GM18507 (cell line): ENCODE measurements around the gene BEND5.

Experiments
- DNase-seq: peaks from one replicate; pipeline ENCODE4 v3.0.0; 2011; ENCODE audit warnings: low read depth; ENCODE audit not compliant: insufficient read length; ENCODE audit errors: extremely low spot score
- FAIRE-seq: peaks from 2 replicates; lab custom pipeline; 2011; peaks lifted over from hg19 to GRCh38; lab: Jason Lieb, UNC

The BEND5 gene

DNA sequence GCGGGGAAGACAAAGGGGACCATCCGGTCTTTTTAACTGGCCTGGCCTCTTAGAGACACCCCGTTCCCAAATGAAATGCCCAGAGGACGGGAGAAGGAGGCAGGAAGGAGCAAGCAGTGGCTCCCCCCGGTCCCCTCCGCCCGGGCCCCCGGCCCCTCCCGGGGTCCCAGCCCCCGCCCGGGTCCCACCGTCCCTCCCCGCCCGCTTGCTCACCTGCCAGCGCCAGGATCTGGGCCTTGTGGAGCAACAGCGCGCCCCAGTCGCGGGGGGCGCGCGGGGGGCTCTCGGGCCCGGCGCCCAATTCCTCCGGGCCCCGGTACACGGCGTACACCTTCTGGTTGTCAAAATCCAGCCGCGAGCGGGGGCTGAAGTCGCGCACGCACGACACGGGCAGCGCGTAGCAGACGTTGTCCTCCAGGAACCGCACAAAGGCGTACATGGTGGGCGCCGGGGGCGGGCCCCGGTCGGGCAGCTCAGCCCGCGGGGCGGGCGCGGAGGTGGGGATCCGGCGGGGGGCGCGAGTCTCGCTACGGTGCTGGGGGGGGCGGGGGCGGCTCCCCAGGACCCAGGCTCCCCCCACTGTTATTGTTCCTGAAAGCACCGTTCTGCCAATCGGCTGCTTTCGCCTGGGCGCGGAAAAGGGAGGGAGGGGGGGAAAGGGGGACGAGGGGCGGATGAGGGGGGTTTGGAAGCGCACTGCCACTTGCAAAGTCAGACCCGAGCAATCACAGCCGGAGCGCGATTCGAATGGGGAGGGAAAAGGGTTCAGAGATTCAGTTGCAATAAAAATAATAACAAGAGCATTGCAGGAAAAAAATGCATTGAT lies at the start of gene BEND5:
Gene BEND5 (minus strand): TSS at position 499 of the 826 bp plus-strand sequence. CDS start 60 bp downstream, at position 439.
- no peak for DNase-seq
- FAIRE-seq, result no peak

GRCh38 chr1:48823168-48823567 lies 46.5 kb upstream of the BEND5 start:
- FAIRE-seq (no peak), DNase-seq (no peak)

DNA sequence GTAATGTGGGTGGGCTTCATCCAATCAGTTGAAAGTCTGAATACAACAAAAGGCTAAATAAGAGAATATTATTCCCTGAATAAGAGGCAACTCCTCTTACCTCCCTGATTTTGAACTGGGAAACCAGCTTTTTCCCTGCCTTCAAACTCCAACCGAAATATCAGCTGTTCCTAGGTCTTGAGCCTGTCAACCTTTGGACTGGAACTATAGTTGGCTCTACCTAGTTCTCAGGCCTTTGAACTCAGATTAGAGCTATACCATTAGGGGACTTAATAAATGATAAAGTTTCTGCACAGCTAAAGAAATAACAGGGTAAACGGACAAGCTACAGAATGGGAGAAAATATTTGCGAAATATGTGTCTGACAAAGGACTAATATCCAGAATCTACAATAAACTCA lies 43.8 kb upstream of the BEND5 start:
- no peak for DNase-seq
- FAIRE-seq, result no peak

- FAIRE-seq, result peak; percentile 84
- DNase-seq, result peak; percentile 15
These were observed 40.9 kb upstream of the BEND5 start for GRCh38 chr1:48817505-48818114.

- no peak for FAIRE-seq
- DNase-seq, result no peak
These were observed 34.0 kb upstream of the BEND5 start for GRCh38 chr1:48810740-48811139.

GRCh38 chr1:48808496-48808895 lies 31.8 kb upstream of the BEND5 start:
- no peak for DNase-seq
- FAIRE-seq, result no peak

DNA sequence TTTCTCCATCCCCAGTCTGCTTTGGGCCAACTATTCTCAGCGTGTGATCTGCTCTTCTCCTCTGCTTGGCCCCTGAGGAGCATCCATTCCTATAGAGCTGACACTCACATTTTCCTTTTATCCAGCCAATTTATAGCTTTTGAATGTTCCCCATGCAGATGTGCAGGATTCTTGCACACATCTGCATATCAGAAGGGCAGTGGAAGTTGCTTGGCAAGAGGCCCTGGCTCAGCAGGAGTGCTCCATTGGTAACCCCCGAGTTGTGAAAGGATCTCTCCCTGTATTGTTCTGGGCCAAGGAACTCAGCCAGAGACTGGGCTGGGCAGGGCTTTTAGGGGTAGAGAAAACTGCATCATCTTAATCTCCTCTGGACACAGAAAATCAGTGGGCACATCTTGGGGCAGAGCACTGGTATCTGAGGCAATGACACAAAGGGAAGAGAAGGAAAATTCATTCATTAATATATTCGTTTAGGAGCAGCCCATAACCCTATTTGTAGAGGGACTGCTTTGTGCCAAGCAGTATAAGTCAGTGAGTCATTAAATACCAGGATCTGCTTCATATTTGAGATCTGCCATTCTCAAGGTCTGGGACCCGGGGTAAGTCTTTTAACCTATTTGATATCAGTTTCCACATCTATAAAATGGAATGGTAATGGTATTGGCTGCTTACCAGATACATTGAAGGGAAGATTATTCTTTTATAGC lies 31.0 kb upstream of the BEND5 start:
- FAIRE-seq, result no peak

DNA sequence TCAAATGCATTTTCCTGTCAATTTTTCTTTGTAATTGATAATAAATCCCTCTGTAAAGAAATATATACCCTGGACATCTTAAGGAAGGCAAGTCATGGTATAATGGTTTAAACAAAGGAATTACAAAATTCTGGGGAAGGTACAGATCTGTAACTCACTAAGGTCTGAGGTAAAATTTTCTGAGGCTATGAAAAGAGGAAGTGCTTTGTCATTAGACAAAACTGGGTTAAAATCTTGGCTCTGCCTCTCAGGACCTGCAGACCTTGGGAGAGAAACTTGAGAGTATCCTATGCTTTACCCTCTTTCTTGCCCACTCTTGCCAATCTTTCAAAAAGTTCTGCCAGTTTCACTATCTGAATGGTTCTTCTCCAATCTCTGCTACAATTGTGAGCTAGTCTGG lies 26.8 kb upstream of the BEND5 start:
- FAIRE-seq, result no peak
- no peak for DNase-seq

More for the DNA sequence above, 31.0 kb upstream of the BEND5 start:
- no peak for DNase-seq

- no peak for DNase-seq
- peak; percentile 56 for FAIRE-seq
These were observed 18.1 kb upstream of the BEND5 start for GRCh38 chr1:48794816-48795215.

DNA sequence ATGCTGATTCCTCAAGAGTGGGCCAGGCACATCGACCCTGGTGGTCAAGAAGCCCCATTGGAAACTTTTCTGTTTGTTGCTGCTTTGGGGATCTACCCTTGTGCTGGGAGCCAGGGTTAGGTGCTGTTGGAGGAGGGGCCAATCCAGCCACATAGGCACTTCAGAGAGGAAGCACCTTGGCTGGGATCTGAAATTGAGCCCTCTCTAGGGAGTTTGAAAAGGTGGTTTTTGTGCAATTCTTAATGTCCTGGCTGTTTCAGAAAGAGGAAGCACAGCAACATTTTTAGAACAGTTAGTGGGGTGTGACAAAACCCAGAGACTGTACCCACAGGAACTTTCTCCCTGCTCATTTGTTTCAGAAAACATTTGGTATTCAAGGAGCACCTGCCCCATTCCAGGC lies 17.2 kb upstream of the BEND5 start:
- DNase-seq, result peak; percentile 30

DNA sequence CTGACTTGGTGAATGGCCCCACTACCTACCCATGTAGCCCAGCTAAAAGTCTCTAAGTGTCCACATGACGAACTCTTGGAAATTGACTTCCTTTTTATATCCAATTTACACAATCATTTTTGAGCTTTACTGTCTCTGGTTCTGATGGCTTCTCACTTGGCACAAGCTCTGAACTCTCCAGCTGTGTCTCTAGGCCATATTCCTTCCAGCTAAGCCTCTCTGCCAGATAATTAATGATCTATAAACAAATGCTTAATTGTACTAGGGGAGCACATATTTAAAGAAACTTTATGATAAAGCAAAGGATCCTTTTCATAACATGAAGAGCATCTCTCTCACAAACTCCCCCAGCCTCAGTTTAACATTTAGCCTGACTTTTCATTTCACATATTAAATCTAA lies 16.3 kb upstream of the BEND5 start:
- DNase-seq (no peak), FAIRE-seq (no peak)

More for the DNA sequence above, 17.2 kb upstream of the BEND5 start:
- FAIRE-seq, result peak; percentile 98

GRCh38 chr1:48790397-48790796 lies 13.7 kb upstream of the BEND5 start:
- FAIRE-seq, result peak; percentile 77
- DNase-seq, result no peak

DNA sequence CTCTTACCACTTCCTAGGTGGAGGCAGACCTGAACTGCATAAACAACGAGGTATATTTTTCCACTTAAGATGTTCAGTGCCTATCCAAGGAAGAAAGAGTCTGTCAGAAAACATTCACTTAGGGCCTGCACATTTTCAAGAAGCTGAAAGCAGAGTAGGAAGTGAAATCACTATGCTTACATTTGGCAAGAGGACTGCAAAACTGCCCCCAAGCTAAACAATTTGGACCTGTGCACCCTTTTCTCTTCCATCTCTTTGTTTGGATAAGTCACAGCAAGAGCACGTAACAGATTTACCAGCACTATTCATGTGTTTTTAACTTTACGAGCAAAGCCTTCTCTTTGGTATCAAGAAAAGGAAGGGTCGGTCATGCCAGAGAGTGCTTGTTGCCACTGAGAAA lies 13.2 kb upstream of the BEND5 start:
- DNase-seq (no peak), FAIRE-seq (peak; percentile 38)

DNA sequence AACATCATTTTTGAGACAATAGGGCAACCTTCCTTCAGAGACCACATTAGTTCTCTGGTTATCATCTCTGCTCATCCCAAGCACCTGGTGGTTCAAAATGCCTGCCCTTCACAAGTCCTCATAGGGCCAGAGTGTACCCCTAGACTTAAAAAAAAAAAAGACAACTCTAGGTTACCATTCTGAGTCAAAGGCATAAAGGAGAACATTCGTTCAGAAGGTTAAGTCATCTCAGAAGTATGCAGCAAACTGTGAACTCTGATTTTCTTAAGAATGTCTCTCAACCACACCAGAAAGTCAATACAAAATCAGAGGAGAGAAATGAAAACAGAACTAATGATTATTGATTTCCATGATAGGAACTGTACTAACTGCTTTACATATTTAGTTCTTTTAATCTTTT lies 9.2 kb upstream of the BEND5 start:
- FAIRE-seq (peak; percentile 63), DNase-seq (no peak)

DNA sequence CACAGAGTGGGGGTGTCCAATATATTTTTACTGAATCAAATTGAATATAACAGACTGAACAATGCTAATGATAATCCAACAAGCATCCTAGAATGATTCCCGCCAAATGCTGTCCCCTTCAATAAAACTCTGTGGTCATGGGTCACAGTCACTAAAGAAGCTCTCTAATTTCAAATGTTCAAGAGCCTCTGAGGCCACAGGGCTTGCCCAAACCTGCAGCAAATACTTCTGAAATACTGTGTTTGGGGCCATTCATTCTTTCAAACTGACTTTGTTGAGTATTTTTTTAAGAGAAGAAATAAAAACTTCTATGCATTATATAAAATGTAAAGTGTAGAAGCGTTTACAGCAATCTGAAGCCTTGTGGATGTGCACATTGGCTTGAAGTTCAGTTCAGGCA lies 7.6 kb upstream of the BEND5 start:
- no peak for FAIRE-seq

GRCh38 chr1:48777219-48777895 lies 666 bp upstream of the BEND5 start:
- DNase-seq (no peak), FAIRE-seq (no peak)

More for the DNA sequence above, 7.6 kb upstream of the BEND5 start:
- DNase-seq, result no peak

GRCh38 chr1:48775831-48776392 lies 779 bp downstream of the BEND5 start:
- DNase-seq (no peak), FAIRE-seq (no peak)

DNA sequence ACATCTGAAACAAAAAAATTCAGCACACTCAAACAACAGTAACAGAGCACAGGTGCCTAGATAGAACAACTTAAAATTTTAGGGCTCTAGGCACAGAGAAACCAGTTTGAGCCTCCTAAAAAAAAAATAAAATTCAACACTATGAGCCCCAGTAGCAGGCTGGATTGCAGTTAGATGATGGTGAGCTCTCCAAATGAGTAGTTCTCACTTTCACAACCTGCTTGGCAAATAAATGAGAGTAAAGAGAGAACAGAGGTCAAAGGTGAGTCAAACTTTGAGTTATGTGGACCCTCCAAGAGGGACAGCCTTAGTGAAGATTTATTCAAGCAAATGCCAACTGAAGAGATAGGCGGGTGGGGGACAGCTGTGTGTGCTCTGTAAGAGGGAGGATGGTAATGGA lies 3.6 kb downstream of the BEND5 start:
- no peak for DNase-seq

GRCh38 chr1:48772211-48772610 lies 4.5 kb downstream of the BEND5 start:
- FAIRE-seq, result no peak
- DNase-seq, result no peak

More for the DNA sequence above, 3.6 kb downstream of the BEND5 start:
- FAIRE-seq, result peak; percentile 47

- no peak for FAIRE-seq
- DNase-seq, result no peak
These were observed 5.1 kb downstream of the BEND5 start for GRCh38 chr1:48771561-48771960.
